Aorta (tissue), 5 donors: ENCODE results near the gene RIN1. TPM values are rescaled to one million over a fixed set of nuclear protein-coding genes. Genes with fewer than 3 reads are reported as not detected.
A peak's percentile ranks its signal among the peaks of the same experiment; 100 is the strongest.
"Not testable (repeated sequence)": the region's sequence is repeated elsewhere in the genome, so short reads cannot be mapped to it uniquely, and the experiment has no call there.

ENCODE experiments used
- ATAC-seq: fragments of 200-7000 bp; cut with Tn5 transposase; one replicate; pipeline ENCODE4 v1.9.1; 2022; ENCODE audit warnings: moderate library complexity; ENCODE audit not compliant: low FRiP score
- DNase-seq, 2 donors: peaks; one replicate each; pipeline ENCODE4 v3.0.0-alpha.2; 2020
- H3K27ac ChIP-seq, 2 donors: one replicate each; pipeline ENCODE4 v1.5.1; 2013; ENCODE audit warnings: low read length in 2 of 2, mild to moderate bottlenecking in 2 of 2, moderate library complexity in 2 of 2, control low read depth in 1 of 2, inconsistent platforms in 1 of 2, low read depth in 1 of 2
- H3K27me3 ChIP-seq, 2 donors: one replicate each; pipeline ENCODE4 v1.6.1; 2013; ENCODE audit warnings: control low read depth in 1 of 2, low read length in 1 of 2, mild to moderate bottlenecking in 1 of 2, moderate library complexity in 1 of 2; ENCODE audit not compliant: insufficient read depth in 2 of 2, control insufficient read depth in 1 of 2
- H3K36me3 ChIP-seq, 2 donors: one replicate each; pipeline ENCODE4 v1.6.1; 2013; ENCODE audit warnings: control low read depth in 1 of 2, low read length in 1 of 2, mild to moderate bottlenecking in 1 of 2; ENCODE audit not compliant: insufficient read depth in 2 of 2, control insufficient read depth in 1 of 2
- H3K4me1 ChIP-seq, 2 donors: one replicate each; pipeline ENCODE4 v1.6.1; 2013; ENCODE audit warnings: low read length in 2 of 2, control low read depth in 1 of 2, mild to moderate bottlenecking in 1 of 2, moderate library complexity in 1 of 2; ENCODE audit not compliant: insufficient read depth in 2 of 2, control insufficient read depth in 1 of 2
- H3K4me3 ChIP-seq, 2 donors: one replicate each; pipeline ENCODE4 v1.5.1; 2013; ENCODE audit warnings: low read length in 2 of 2, control low read depth in 1 of 2, mild to moderate bottlenecking in 1 of 2
- H3K9me3 ChIP-seq: one replicate; pipeline ENCODE4 v1.6.1; 2013; ENCODE audit warnings: mild to moderate bottlenecking, low read length; ENCODE audit not compliant: control insufficient read depth
- WGBS, 2 donors: extraction: QIAGEN DNeasy Blood & Tissue Kit; methylation state at CpG; one replicate each; pipeline ENCODE4 v1.1.7; 2013; 5-methylcytosine and 5-hydroxymethylcytosine counted together
- intact Hi-C, 2 donors: fragments of 100-400 bp; cut with DNase I; formaldehyde crosslinking; loops; one replicate each; pipeline versions ENCODE4 v1.14.2 to v1.15.0; 2022
- long read RNA-seq, 2 donors: library from polyadenylated mRNA; unstranded; transcript quantifications; one replicate each; pipeline ENCODE4 v2.0.0, GENCODE V29; 2020 to 2021
- polyA plus RNA-seq, 2 donors: library from polyadenylated mRNA; stranded (reverse); fragments of 200-250 nt; gene quantifications; one replicate each; pipeline ENCODE4 v1.2.3, GENCODE V29; 2013
- total RNA-seq, 2 donors: library from RNA; stranded (reverse); fragmentation: NEBNext Ultra II Directional; extraction: Animal tissue kit (Norgen Biotek cat#: 25700); gene quantifications; one replicate each; pipeline ENCODE4 v1.2.1, GENCODE V29; 2021
- donor health status: healthy with polysubstance abuse.
- donor health status: Bipolar disorder and iron deficiency.
- donor health status: DM: no; HTN: no; CAD: no.
- donor health status: DM: no; HTN: no; CAD: no.
- donor health status: DM: yes; HTN: yes; CAD: no.

Gene RIN1, protein sequence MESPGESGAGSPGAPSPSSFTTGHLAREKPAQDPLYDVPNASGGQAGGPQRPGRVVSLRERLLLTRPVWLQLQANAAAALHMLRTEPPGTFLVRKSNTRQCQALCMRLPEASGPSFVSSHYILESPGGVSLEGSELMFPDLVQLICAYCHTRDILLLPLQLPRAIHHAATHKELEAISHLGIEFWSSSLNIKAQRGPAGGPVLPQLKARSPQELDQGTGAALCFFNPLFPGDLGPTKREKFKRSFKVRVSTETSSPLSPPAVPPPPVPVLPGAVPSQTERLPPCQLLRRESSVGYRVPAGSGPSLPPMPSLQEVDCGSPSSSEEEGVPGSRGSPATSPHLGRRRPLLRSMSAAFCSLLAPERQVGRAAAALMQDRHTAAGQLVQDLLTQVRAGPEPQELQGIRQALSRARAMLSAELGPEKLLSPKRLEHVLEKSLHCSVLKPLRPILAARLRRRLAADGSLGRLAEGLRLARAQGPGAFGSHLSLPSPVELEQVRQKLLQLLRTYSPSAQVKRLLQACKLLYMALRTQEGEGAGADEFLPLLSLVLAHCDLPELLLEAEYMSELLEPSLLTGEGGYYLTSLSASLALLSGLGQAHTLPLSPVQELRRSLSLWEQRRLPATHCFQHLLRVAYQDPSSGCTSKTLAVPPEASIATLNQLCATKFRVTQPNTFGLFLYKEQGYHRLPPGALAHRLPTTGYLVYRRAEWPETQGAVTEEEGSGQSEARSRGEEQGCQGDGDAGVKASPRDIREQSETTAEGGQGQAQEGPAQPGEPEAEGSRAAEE
- total RNA-seq = 1 to 10 TPM; 8.3 to 9.1 TPM
- polyA plus RNA-seq = 10 to 100 TPM in 1 of 2 donors, 1 to 10 TPM in 1; 1.8 to 13.3 TPM
- long read RNA-seq, donor 1, transcript RIN1-201 (10 exons, 2,693 nt) = major isoform, 9 of 24 reads
- long read RNA-seq, donor 1, partial matches to known transcripts = 11 of 24 reads
- long read RNA-seq, donor 1, other reads (novel, unspliced or antisense) = 4 of 24 reads
- long read RNA-seq, donor 2, partial matches to known transcripts = 1 of 6 reads
- long read RNA-seq, donor 2, other reads (novel, unspliced or antisense) = 1 of 6 reads

DNA sequence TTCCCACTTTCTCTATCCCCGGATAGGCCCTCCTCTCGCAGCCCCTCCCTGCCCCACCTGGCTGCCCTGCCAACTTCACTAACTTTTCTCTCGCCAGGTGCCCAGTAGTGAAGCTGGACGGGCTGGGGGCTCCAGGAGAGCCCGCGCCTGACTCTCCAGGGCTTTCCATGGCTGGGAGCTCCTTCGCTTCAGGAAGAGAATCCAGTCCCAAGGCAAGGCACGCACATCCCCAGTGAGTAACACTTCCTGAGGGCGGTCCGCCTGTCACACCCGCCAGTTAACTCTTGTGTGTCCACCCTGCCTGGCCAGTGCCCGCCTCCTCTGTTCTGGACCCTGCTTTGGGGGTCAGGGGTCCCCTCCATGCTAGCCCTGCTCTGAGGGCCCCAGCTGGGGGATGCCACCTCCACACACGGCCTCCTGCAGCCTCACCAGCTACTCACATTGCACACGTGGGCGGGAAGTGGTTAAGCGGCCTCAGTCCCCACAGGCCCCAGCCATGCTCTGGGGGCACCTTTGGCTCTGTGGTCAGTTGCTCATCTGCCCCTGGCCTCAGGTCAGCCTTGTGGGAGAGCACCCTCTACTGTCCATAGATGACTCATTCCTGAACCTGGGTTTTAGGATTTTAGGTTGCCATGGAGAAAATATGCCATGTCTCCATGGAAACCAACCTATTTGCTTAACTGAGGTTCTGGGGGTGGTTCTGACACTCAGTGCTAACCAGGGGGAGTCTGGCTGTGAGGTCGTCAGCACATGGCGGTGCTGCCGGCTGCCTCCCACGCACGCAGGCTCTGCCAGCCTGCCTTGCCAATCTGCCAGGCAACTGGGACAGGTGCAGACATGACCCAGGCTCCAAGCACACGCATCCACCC is at the start of gene RIN1:
Gene RIN1, minus strand, starts transcription at position 201 of the 869 bp plus-strand sequence. Its CDS starts 32 bp downstream, at position 169.
- intact Hi-C loops = no loop called here
- ATAC-seq (peak; percentile 69), DNase-seq (peak; percentile 85 to 88)
- Histone ChIP-seq H3K27ac (peak within 1 kb of the TSS in 1 of 2 donors; percentile 12), H3K4me1 (no peaks in the 10 kb centered on the region), H3K4me3 (peak within 1 kb of the TSS; percentile 19 to 50), H3K27me3 (no peaks in the 10 kb centered on the region), H3K36me3 (peaks cover 0 to 6% of the 10 kb centered on the region in 2 donors), H3K9me3 (no peaks in the 10 kb centered on the region)
- 4% methylated on average over 21 to 22 of the region's 22 CpGs for WGBS, 2 donors

DNA sequence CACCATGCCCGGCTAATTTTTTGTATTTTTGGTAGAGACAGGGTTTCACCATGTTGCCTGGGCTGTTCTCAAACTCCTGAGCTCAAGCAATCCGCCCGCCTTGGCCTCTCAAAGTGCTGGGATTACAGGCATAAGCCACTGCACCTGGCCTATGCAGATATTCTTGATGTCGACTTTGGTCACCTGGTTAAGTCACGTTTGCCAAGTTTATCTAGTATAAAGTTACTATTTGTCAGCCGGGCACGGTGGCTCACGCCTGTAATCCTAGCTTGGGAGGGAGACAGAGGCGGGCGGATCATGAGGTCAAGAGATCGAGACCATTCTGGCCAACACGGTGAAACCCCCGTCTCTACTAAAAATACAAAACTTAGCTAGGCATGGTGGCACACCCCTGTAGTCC is 48.1 kb upstream of the RIN1 start:
- 84% methylated on average over 13 of the region's 13 CpGs for WGBS, 2 donors
- not testable (repeated sequence) for H3K4me1 ChIP-seq, ATAC-seq

DNA sequence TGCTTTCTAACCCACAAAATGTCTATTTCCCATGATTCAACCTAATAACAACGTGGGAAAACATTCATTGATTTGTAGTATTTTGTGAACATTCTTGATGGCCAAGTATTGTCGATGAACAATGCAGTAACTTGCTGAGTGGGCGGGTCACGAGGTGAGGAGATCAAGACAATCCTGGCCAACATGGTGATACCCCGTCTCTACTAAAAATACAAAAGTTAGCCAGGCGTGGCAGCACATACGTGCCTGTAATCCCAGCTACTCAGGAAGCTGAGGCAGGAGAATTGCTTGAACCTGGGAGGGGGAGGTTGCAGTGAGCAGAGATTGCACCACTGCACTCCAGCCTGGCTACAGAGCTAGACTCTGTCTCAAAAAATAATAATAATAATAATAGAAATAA is 44.0 kb upstream of the RIN1 start:
- H3K27me3 ChIP-seq, H3K36me3 ChIP-seq, H3K27ac ChIP-seq, H3K4me3 ChIP-seq, ATAC-seq, H3K4me1 ChIP-seq, DNase-seq, intact Hi-C loops, H3K9me3 ChIP-seq: not testable (repeated sequence)
- 28 to 29% methylated on average over 7 of the region's 7 CpGs for WGBS, 2 donors

More for the DNA sequence above, 48.1 kb upstream of the RIN1 start:
- H3K27me3 ChIP-seq, H3K36me3 ChIP-seq, intact Hi-C loops, H3K27ac ChIP-seq, H3K9me3 ChIP-seq, DNase-seq, H3K4me3 ChIP-seq: not testable (repeated sequence)

DNA sequence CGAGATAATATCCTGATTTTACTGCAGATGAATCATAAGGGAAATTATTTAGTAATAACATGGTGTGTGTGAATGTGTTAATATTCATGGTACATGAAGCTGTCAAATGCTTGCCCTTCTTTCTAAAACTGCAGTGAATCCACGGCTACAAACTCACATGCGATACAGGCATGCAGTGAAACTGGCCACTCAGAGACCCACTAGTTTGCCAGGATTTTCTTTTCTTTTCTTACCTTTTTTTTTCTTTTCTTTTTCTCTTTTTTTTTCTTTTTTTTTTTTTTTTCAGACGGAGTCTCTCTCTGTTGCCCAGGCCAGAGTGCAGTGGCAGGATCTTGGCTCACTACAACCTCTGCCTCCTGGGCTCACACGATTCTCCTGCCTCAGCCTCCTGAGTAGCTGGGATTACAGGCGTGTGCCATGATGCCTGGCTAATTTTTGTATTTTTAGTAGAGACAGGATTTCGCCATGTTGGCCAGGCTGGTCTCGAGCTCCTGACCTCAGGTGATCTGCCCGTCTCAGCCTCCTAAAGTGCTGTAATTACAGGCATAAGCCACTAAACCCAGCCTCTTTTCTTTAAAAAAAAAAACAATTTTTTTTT is 37.6 kb upstream of the RIN1 start:
- ATAC-seq, H3K4me1 ChIP-seq, H3K4me3 ChIP-seq, H3K9me3 ChIP-seq, intact Hi-C loops, H3K36me3 ChIP-seq, H3K27ac ChIP-seq, H3K27me3 ChIP-seq, DNase-seq: not testable (repeated sequence)
- 60 to 71% methylated on average over 9 of the region's 9 CpGs for WGBS, 2 donors

DNA sequence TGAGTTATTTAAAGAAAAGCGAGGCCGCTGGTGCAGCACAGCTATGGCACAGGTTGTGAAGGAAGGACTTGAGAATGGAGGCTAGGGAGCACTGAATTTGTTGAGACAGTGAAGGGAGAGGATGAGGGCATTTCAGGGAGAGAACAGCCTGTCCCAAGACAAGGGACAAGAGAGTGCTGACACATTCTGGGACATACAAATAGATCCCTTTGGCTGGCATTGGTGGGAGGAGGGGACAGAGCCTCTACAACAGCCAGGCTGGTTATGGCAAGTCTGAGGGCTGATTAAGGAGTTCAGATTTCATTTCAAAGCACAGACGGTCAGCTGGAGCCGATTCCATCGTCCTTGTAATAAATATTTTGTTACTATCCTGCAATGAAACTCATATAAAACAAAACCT is 37.0 kb upstream of the RIN1 start:
- intact Hi-C loops = no loop called here
- ATAC-seq = no peak
- Histone ChIP-seq H3K4me1 (no peaks in the 10 kb centered on the region), H3K9me3 (no peaks in the 10 kb centered on the region), H3K4me3 (no peak overlapping the region), H3K27ac (no peak overlapping the region), H3K36me3 (no peaks in the 10 kb centered on the region), H3K27me3 (no peaks in the 10 kb centered on the region)
- 44 to 45% methylated on average over 5 of the region's 5 CpGs for WGBS, 2 donors
- DNase-seq = no peak

DNA sequence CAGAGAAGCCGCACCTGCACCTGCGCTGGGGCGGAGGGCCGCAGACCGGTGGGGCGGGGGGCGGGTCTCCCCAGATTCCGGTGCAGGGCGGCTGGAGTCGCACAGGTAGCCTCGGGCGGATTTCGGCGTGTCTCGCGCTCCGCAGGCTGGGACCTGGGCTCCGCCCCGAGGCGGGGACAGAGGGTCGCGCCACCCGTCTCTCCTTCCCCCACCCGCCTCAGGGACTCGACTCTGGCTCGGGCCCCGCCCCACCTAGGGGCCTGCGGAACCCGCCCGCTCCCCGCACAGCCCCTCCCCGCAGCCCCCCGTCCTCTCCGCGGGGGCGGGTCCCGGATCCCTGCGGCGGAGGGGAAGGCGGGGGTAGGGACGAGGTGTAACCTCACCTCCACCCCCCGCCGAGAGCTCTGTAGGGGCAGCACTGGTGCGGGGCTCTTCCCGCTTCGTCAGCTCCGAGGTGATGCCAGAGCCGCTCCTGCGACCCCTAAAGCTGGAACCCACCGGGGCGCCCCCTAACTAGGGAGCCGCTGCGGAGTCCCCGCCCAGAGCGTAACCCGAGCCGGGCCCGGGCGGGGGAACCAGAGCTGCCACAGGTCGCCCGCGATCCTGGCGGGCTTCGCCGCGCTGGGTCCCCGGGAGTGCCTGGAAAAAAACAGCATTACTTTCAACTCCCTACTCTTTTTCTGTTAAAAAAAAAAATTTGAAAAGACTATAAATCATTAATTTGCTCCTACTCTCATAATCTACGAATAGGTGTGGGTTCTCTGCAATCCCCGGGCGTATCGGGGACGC is 35.6 kb upstream of the RIN1 start, which contains the start of gene SLC29A2:
Gene SLC29A2, minus strand, starts transcription at position 134 of the 789 bp plus-strand sequence. CDS start 169 bp downstream, outside the sequence.
- H3K4me3 ChIP-seq = peak within 1 kb of the TSS; percentile 51 to 77
- no peaks in the 10 kb centered on the region for H3K4me1 ChIP-seq
- no peaks in the 10 kb centered on the region for H3K36me3 ChIP-seq
- no peaks in the 10 kb centered on the region for H3K27me3 ChIP-seq
- intact Hi-C loops = no loop called here
- no peaks in the 10 kb centered on the region for H3K9me3 ChIP-seq
- H3K27ac ChIP-seq = no peak within 1 kb of the TSS
- peak; percentile 61 to 78 for DNase-seq
- ATAC-seq = peak; percentile 75
- 1% methylated on average over 51 to 72 of the region's 72 CpGs for WGBS, 2 donors

DNA sequence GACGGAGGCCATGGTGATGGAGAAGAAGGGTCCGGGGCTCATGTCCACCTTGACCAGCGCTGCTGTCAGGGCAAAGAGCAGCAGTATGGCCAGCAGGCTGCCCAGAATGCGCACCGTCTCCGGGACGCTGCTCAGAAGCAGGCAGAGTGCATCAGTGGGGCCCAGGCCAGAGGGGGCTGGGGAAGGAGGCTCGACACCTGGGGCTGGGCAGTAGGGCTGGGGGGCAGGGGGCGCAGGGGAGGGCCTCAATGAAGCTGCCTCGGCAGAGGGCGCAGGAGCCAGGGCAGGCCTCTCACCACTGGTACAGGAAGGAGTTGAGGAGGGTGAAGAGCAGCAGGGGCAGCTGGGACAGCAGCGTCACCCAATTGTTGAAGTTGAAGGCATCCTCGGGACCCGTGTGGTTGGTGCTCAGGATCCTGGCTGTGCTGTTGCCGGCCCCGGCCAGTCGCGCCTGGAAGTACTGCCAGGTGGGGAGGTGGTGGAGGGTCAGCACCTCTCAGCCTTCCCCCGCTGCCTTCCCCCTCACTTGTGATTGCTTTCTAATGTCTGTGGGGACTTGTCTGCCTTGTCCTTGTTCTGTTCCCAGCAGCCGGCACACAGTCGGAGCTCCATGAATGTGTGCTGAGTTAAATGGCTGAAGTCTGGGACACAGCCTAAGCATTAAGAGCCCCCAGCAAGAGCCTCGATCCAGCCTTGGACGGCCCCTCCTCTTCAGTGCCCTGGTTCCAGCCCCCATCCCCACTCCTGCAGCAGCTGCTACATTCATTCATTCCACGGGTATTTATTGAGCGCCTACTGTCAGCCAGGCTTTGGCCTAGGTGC is 33.0 kb upstream of the RIN1 start:
- ATAC-seq (no peak), DNase-seq (no peak)
- Histone ChIP-seq H3K36me3 (no peaks in the 10 kb centered on the region), H3K27me3 (no peaks in the 10 kb centered on the region), H3K4me1 (no peaks in the 10 kb centered on the region), H3K27ac (no peak overlapping the region), H3K4me3 (no peak overlapping the region), H3K9me3 (no peaks in the 10 kb centered on the region)
- intact Hi-C loops = no loop called here
- WGBS, 2 donors = 89 to 91% methylated on average over 25 of the region's 25 CpGs
